HEK293T (cell line): ENCODE data around the gene ANKRD44.

Source experiments
- BHLHE40 ChIP-seq: fragments of 450-650 bp; IDR thresholded peaks from 2 replicates; pipeline ENCODE4 v1.6.1; 2016; ENCODE audit warnings: mild to moderate bottlenecking, moderate library complexity, borderline replicate concordance
- ELF4 ChIP-seq: fragments of 450-650 bp; IDR thresholded peaks from 2 replicates; pipeline ENCODE4 v1.6.1; 2017; ENCODE audit warnings: antibody characterized with exemption
- FOXA1 ChIP-seq: fragments of 450-650 bp; IDR thresholded peaks from 2 replicates; pipeline ENCODE4 v1.6.1; 2016; ENCODE audit warnings: mild to moderate bottlenecking
- FOXK2 ChIP-seq: fragments of 450-650 bp; IDR thresholded peaks from 2 replicates; pipeline ENCODE4 v1.6.1; 2016; ENCODE audit warnings: mild to moderate bottlenecking
- FOXM1 ChIP-seq: fragments of 450-650 bp; IDR thresholded peaks from 2 replicates; pipeline ENCODE4 v1.6.1; 2017; ENCODE audit warnings: mild to moderate bottlenecking, borderline replicate concordance
- L3MBTL2 ChIP-seq: fragments of 450-650 bp; conservative IDR thresholded peaks from 2 replicates; pipeline ENCODE4 v1.6.1; 2016; ENCODE audit warnings: mild to moderate bottlenecking
- LEF1 ChIP-seq: fragments of 450-650 bp; IDR thresholded peaks from 2 replicates; pipeline ENCODE4 v1.6.1; 2017; ENCODE audit warnings: mild to moderate bottlenecking, borderline replicate concordance
- NFRKB ChIP-seq: fragments of 450-650 bp; IDR thresholded peaks from 2 replicates; pipeline ENCODE4 v1.6.1; 2016; ENCODE audit warnings: mild to moderate bottlenecking, moderate library complexity
- SP1 ChIP-seq: fragments of 450-650 bp; IDR thresholded peaks from 2 replicates; pipeline ENCODE4 v1.6.1; 2017
- TARDBP ChIP-seq: fragments of 450-650 bp; IDR thresholded peaks from 2 replicates; pipeline ENCODE4 v1.6.1; 2016
- ZNF384 ChIP-seq: fragments of 450-650 bp; IDR thresholded peaks from 2 replicates; pipeline ENCODE4 v1.6.1; 2016

DNA sequence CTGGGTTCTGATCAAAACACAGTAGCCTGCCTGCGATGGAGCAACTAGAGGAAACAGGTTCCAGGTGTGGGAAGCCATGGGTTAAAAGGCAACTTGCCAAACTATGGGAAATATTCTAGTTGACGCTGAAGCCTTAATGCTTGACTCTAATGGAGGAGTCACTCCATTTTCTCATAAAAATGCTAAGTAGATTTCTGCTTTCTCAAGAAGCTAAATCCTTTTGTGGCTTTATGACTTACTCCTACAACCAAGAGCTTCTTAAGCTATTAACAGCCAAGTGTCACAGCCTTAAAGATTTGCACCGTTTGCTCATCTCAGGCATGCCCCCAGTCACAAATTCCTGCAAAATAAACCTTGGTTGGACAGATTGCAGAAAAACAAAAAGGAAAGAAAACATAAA, 25.2 kb downstream of the ANKRD44 start:
- no peak for TF ChIP-seq FOXM1
- no peak for TF ChIP-seq SP1
- TF ChIP-seq BHLHE40 = no peak
- TF ChIP-seq FOXA1 = no peak
- no peak for TF ChIP-seq TARDBP
- no peak for TF ChIP-seq NFRKB
- TF ChIP-seq FOXK2 = no peak
- no peak for TF ChIP-seq L3MBTL2
- TF ChIP-seq ZNF384 = no peak
- no peak for TF ChIP-seq ELF4
- no peak for TF ChIP-seq LEF1
